Lower lobe of right lung (tissue), 2 donors: ENCODE data around the gene BMAL2. TPM values are rescaled to one million over a fixed set of nuclear protein-coding genes. Genes with fewer than 3 reads are reported as not detected.

Source experiments
- ATAC-seq, 2 donors: fragments of 200-7000 bp; cut with Tn5 transposase; one replicate each; pipeline ENCODE4 v1.9.1; 2020 to 2022; ENCODE audit warnings: mild to moderate bottlenecking in 2 of 2, moderate library complexity in 2 of 2
- DNase-seq: peaks from one replicate; pipeline ENCODE4 v3.0.0-alpha.2; 2020
- H3K27ac ChIP-seq: fragments of 200-600 bp; one replicate; pipeline ENCODE4 v1.8.0; 2022
- H3K27me3 ChIP-seq: fragments of 200-600 bp; one replicate; pipeline ENCODE4 v1.8.0; 2022; ENCODE audit warnings: low read depth
- H3K36me3 ChIP-seq: fragments of 200-600 bp; one replicate; pipeline ENCODE4 v1.8.0; 2022; ENCODE audit warnings: mild to moderate bottlenecking
- H3K4me1 ChIP-seq: fragments of 200-600 bp; one replicate; pipeline ENCODE4 v1.8.0; 2022
- H3K4me3 ChIP-seq: fragments of 200-600 bp; one replicate; pipeline ENCODE4 v1.8.0; 2022; ENCODE audit warnings: mild to moderate bottlenecking
- H3K9me3 ChIP-seq: fragments of 200-600 bp; one replicate; pipeline ENCODE4 v1.8.0; 2022
- CTCF ChIP-seq: fragments of 200-600 bp; IDR thresholded peaks from one replicate; pipeline ENCODE4 v1.8.0; 2022; ENCODE audit warnings: antibody characterized with exemption, mild to moderate bottlenecking
- intact Hi-C: fragments of 100-400 bp; cut with DNase I; formaldehyde crosslinking; loops from one replicate; pipeline ENCODE4 v1.11.0; 2022
- long read RNA-seq: library from polyadenylated mRNA; unstranded; transcript quantifications from one replicate; pipeline ENCODE4 v2.0.0, GENCODE V29; 2021
- total RNA-seq: library from RNA; stranded (reverse); fragmentation: NEBNext Ultra II Directional; extraction: Animal tissue kit (Norgen Biotek cat#: 25700); gene quantifications from one replicate; pipeline ENCODE4 v1.2.1, GENCODE V29; 2021
- donor health status: DM: no; HTN: yes; CAD: no; lungs with severe emphysema.

Gene BMAL2
- 2.6 TPM for total RNA-seq
- long read RNA-seq, partial matches to known transcripts, result 0 of 4 reads
- long read RNA-seq, other reads (novel, unspliced or antisense), result 3 of 4 reads

GRCh38 chr12:27332714-27333402 is at the start of gene BMAL2:
BMAL2 (plus strand) TSS chr12:27332836; CDS start chr12:27333073, 237 bp downstream.
- no peak within 1 kb of the TSS for H3K27ac ChIP-seq
- ATAC-seq (peak; percentile 81 to 85), DNase-seq (peak; percentile 52)
- peak within 1 kb of the TSS; percentile 78 for H3K4me3 ChIP-seq
- TF ChIP-seq CTCF, result no peak
- intact Hi-C loops, result no loop called here
- no peaks in the 10 kb centered on the region for H3K36me3 ChIP-seq
- no peaks in the 10 kb centered on the region for H3K27me3 ChIP-seq
- H3K9me3 ChIP-seq, result no peaks in the 10 kb centered on the region
- H3K4me1 ChIP-seq, result peaks cover 23% of the 10 kb centered on the region

GRCh38 chr12:27284021-27284420 is 48.6 kb upstream of the BMAL2 start:
- Histone ChIP-seq H3K4me3 (no peak overlapping the region), H3K27me3 (no peaks in the 10 kb centered on the region), H3K4me1 (peaks cover 9% of the 10 kb centered on the region), H3K36me3 (no peaks in the 10 kb centered on the region), H3K27ac (no peak overlapping the region), H3K9me3 (no peaks in the 10 kb centered on the region)
- ATAC-seq (no peak), DNase-seq (no peak)
- intact Hi-C loops, result no loop called here
- TF ChIP-seq CTCF, result no peak

GRCh38 chr12:27284751-27285150 is 47.9 kb upstream of the BMAL2 start:
- Histone ChIP-seq H3K9me3 (no peaks in the 10 kb centered on the region), H3K27me3 (no peaks in the 10 kb centered on the region), H3K27ac (no peak overlapping the region), H3K4me3 (no peak overlapping the region), H3K36me3 (no peaks in the 10 kb centered on the region), H3K4me1 (peaks cover 9% of the 10 kb centered on the region)
- ATAC-seq (no peak), DNase-seq (no peak)
- intact Hi-C loops, result no loop called here
- no peak for TF ChIP-seq CTCF

- Histone ChIP-seq H3K27me3 (no peaks in the 10 kb centered on the region), H3K4me3 (no peak overlapping the region), H3K9me3 (no peaks in the 10 kb centered on the region), H3K4me1 (peaks cover 9% of the 10 kb centered on the region), H3K27ac (no peak overlapping the region), H3K36me3 (no peaks in the 10 kb centered on the region)
- no peak for TF ChIP-seq CTCF
- intact Hi-C loops, result no loop called here
- DNase-seq, result no peak
- no peak for ATAC-seq
Measured at GRCh38 chr12:27285403-27285802, 47.2 kb upstream of the BMAL2 start.

GRCh38 chr12:27289414-27289813 is 43.2 kb upstream of the BMAL2 start:
- H3K9me3 ChIP-seq, result no peaks in the 10 kb centered on the region
- no peak for ATAC-seq
- TF ChIP-seq CTCF, result no peak
- H3K4me1 ChIP-seq, result peaks cover 5% of the 10 kb centered on the region
- H3K27ac ChIP-seq, result no peak overlapping the region
- no peak for DNase-seq
- H3K27me3 ChIP-seq, result no peaks in the 10 kb centered on the region
- no peak overlapping the region for H3K4me3 ChIP-seq
- intact Hi-C loops, result no loop called here
- H3K36me3 ChIP-seq, result no peaks in the 10 kb centered on the region
